Gastroesophageal sphincter (tissue), 3 donors: ENCODE measurements around the gene MYZAP.

Experiments used
- CTCF ChIP-seq, 4 experiments: fragments of 200-600 bp in 2 of 4; fragments of 450-650 bp in 2 of 4; sonication (generic) in 1 of 4; IDR thresholded peaks; one replicate each; pipeline ENCODE4 v1.5.1; 2017 to 2019; ENCODE audit warnings: antibody characterized with exemption in 4 of 4, mild to moderate bottlenecking in 2 of 4, moderate library complexity in 2 of 4
- POLR2A ChIP-seq, 2 donors: fragments of 450-650 bp; IDR thresholded peaks; one replicate each; pipeline ENCODE4 v1.6.1; 2017; ENCODE audit warnings: antibody characterized with exemption in 2 of 2, mild to moderate bottlenecking in 2 of 2, moderate library complexity in 1 of 2

GRCh38 chr15:57556040-57556439 is 35.7 kb upstream of the MYZAP start:
- TF ChIP-seq CTCF (IDR thresholded peaks at IDR 0.05) (no peak), POLR2A (IDR thresholded peaks at IDR 0.05) (no peak)
